Activated CD8-positive, alpha-beta memory T cell treated with anti-CD3 and anti-CD28 coated beads for 4 hours (primary cell): ENCODE data around the gene AURKA.
"Not testable (repeated sequence)": the region's sequence is repeated elsewhere in the genome, so short reads cannot be mapped to it uniquely, and the experiment has no call there.

Experiments used
- DNase-seq, 2 donors: peaks; one replicate each; pipeline ENCODE4 v3.0.0-alpha.2; 2020; ENCODE audit warnings: low read depth in 2 of 2

Gene AURKA

GRCh38 chr20:56359212-56360132 is 32.5 kb downstream of the AURKA start:
- no peak for DNase-seq

DNA sequence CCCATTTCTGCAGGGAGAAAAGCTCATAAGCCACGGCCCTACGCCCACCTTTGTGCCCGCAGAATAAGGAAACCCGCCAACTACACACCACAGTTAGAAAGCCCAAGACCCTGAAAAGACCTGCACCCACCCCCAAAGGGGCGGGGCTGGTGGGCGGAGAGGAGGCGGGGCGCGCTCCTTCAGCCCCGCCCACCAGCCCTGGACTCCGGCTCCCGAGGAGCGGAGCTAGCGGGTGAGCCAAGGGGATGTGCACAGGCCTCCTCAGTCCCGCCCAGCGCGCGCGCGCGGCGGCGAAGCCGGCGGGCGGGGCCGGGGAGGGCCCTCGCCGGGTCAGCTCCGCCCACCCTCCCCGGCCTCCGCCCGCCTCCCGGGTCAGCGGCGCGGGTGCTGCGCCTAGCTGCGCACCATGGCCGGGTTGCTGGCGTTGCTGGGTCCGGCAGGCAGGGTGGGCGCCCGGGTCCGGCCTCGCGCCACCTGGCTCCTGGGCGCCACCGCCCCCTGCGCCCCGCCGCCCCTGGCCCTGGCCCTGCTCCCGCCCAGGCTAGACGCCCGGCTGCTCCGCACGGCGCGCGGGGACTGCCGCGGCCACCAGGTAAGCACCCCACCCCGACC is 33.3 kb downstream of the AURKA start, which contains the start of gene FAM210B:
Gene FAM210B, plus strand, starts transcription at position 375 of the 612 bp plus-strand sequence. Its CDS starts 32 bp downstream, at position 407.
- DNase-seq, result peak; percentile 57 to 64

DNA sequence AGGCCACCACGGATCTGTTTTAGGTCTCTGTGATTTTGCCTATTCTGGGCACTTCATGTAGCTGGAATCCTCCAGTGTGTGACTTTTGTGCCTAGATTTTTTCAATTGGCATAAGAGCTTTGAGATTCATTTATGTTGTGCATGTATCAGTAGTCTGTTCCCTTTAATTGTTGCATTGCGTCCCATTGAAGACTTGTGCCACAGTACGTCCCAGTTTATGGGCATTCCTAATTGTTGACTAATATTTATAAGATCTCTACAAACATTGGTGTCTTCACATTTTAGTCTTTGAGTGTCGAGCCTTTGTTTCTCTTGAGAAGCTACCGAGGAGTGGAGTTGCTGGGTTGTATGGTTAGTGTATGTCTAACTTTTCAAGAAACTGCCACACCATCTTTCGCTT is 33.9 kb downstream of the AURKA start:
- DNase-seq, result no peak

DNA sequence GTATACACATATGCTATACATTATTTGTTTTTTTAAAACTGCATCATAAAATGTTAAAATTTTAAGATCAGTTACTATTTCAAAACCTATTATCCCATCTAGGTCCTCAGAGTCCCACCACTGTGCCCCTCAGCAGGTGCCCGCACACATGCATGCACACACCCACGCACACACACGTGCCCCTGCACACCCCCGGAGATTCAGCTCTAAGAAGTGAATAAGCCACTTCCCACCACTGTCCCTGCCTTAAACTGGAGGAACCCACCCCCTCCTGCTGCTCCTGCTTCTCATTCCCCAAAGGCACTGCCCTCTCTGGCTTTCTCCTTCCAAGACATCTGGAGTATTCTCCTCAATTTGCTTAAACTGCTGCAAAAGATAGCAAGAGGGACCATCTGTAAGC is 38.7 kb downstream of the AURKA start:
- no peak for DNase-seq

- DNase-seq, result no peak
Measured at GRCh38 chr20:56352345-56353055, 39.5 kb downstream of the AURKA start.

DNA sequence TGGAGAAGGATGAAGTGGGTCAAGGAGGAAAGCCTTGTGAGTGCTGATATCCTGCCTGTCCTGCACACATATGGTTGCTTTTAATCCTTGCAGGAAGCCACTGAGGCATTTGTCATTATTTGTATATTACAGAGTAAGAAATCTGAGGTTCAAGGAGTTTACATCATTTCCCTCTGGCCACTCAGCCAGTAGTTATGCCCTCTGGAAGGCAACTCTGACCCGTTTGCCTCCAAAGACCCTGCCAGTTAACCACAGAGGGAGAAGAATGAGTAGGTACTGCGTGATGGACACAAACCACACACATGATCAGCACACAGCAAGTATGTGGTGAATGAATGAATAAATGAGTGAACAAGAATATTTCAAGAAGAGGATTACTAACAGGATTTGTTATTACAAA is 41.2 kb downstream of the AURKA start:
- DNase-seq, result no peak

- DNase-seq, result no peak
Measured at GRCh38 chr20:56348746-56349145, 43.3 kb downstream of the AURKA start.

- DNase-seq, result no peak
Measured at GRCh38 chr20:56348305-56348693, 43.7 kb downstream of the AURKA start.

DNA sequence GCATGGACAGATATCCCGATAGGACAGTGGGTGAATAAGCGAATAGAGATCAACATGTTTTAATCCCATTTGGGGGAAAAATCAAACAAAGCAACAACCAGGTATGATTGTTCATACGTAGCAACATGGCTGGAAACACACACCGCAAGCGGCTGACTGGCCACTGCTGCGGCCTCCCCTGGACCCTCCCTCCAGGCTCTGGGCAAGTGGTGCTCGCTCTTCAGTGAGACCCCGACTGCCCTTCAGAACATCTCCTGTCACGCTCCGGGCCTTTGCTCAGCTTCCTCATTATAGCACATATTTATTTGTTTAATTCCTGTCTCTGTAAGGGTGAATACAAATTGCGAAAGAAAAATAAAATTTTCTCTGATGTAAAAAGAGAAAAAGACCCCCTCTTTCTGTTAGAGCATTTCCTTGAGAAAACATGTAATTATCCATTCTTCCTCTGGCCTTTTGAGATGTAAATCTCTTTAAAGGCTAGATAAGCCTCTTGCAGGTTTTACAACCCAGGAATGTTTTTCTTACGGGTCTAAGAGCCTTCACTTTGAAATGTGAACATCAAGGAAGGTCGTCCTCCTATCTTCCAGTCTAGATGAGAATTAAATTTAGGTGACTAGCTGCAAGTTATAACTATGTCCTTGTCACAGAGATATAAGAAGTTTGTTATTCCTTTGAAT is 44.2 kb downstream of the AURKA start:
- DNase-seq, result no peak

GRCh38 chr20:56345911-56346310 is 46.1 kb downstream of the AURKA start:
- DNase-seq, result no peak

- DNase-seq, result no peak
Measured at GRCh38 chr20:56343861-56344381, 48.1 kb downstream of the AURKA start.

DNA sequence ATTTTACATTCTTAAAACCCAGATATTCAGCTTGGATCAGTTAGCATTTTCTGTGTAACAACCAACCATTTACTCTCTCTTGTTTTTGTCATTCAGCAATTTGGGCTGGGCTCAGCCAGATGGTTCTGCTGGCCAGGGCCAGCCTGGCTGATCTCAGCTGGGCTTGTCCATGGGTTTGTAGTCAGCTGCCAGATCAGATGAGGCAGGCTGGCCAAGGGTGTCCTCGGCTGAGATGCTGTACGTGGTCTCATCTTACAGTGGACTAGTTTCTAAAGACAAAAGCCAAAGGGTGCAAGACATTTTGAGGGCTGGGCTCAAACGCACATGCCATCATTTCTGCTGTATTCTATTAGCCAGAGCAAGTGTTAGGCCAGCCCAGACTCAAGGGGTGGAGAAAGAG is 49.2 kb downstream of the AURKA start:
- DNase-seq, result no peak

GRCh38 chr20:56336709-56337108 is 55.3 kb downstream of the AURKA start:
- not testable (repeated sequence) for DNase-seq

- no peak for DNase-seq
Measured at GRCh38 chr20:56328861-56329260, 63.2 kb downstream of the AURKA start.

DNA sequence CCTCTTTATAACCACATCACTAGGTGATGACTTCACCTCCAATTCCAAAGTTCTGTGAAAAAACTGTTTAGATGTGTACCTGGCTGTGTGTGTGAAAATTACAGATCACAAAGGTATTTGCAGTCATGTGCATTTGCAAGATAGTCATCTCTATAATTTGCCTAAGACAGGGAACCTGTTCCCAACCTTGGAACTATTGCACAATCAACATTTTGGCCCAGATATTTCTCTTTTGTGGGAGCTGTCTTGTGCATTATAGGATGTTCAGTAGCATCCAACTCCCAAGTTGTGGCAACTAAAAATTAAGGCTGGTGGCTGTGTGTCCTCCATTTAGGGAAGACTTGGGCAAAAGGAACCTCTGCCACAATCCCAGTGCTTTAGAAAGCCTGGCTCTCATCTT is 67.2 kb downstream of the AURKA start:
- DNase-seq, result no peak

GRCh38 chr20:56323656-56324055 is 68.4 kb downstream of the AURKA start:
- DNase-seq, result no peak

DNA sequence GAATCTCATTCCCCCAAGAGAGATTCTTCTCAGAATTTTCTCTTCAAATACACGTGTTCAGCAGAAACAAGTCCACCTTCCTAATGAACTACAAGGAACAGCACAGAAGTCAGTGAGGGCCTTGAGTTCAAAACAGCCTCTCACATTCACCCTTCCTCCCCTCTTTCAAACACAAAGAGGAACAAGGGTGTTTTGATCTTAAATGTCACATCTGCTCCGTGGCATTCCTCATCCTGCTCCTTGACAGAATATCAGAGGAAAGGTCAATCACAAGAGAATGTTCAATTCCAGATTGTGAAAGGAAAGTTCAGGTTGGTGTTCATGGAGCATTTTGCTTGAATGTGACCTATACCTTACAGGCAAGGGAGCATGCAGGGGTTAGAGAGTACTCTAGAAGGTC is 68.8 kb downstream of the AURKA start:
- no peak for DNase-seq

DNA sequence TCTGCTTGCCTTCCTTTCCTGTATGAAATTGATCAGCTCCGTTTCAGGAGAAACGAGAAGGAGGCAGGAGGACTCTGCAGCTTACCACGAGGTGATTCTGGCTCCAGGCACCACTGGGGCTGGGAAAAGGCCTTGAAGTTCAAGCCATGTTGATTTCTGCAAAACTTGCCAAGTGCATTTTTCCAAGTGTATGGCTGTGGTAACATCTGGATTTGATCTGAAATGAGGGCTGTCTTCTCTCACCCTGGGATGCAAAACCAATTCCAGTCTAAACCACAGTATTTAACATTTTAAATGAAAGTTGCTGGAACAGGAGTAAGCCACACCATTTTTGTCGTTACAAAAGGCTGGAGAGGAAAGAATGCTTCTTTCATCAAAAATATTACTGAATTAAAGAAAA is 69.3 kb downstream of the AURKA start:
- no peak for DNase-seq
